ENCODE measurements around the gene SELENOO. TPM values are rescaled to one million over a fixed set of nuclear protein-coding genes. Genes with fewer than 3 reads are reported as not detected.

The SELENOO gene
- total and polyA plus RNA-seq, 4 donors, result 7.6 to 41.2 (median 25.6) TPM

DNA sequence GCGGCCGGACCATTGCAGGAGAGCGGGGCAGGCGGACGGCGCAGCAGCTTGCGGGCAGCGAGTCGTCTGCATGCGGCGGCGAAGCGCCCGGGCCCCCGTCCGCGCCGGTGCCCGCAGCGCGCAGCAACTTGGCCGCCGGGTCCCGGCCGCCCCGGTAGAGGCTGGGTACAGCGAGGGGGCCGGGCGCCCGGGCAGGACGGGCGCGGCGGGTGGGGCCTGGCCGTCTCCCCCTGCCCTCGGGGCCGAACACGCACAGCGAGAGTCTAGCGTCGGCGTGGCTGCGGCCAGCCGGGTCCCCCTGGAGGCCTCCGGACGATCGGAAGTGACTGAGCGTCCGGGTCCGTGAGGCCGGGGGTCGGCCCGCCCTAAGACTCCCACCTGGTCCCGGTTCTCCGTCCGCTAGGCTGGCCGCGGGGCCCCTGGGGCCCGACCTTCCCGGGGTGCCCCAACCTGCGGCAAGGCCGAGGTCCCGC, 15.9 kb upstream of the SELENOO start:
- H3K9me3 ChIP-seq (ENCODE audit: control insufficient read depth, insufficient read depth, low read length), result no peaks in the 10 kb centered on the region
- H3K27me3 ChIP-seq (ENCODE audit: control insufficient read depth, insufficient read depth, low read length), result no peaks in the 10 kb centered on the region
- peaks cover 40% of the 10 kb centered on the region for H3K4me1 ChIP-seq (ENCODE audit: control insufficient read depth, insufficient read depth, low read length)
- H3K4me3 ChIP-seq (ENCODE audit: low read depth, low read length), result peak overlapping the region; percentile 52
- H3K27ac ChIP-seq (ENCODE audit: low read depth, low read length), result no peak overlapping the region
- H3K36me3 ChIP-seq (ENCODE audit: control insufficient read depth, insufficient read depth, low read length), result peaks cover 49% of the 10 kb centered on the region
- no peak for DNase-seq (ENCODE audit: low read depth in 4 of 6, low spot score in 6 of 6)
- 9% methylated on average over 63 of the region's 63 CpGs for WGBS (ENCODE audit: insufficient coverage)

GRCh38 chr22:50185375-50186087, 15.3 kb upstream of the SELENOO start, which contains the start of gene TRABD:
Gene TRABD, plus strand, starts transcription at chr22:50185913. Its CDS starts 7,148 bp downstream, at chr22:50193061.
- Histone ChIP-seq H3K36me3 (ENCODE audit: control insufficient read depth, insufficient read depth, low read length) (peaks cover 49% of the 10 kb centered on the region), H3K4me1 (ENCODE audit: control insufficient read depth, insufficient read depth, low read length) (peaks cover 46% of the 10 kb centered on the region), H3K9me3 (ENCODE audit: control insufficient read depth, insufficient read depth, low read length) (no peaks in the 10 kb centered on the region), H3K27me3 (ENCODE audit: control insufficient read depth, insufficient read depth, low read length) (no peaks in the 10 kb centered on the region), H3K27ac (ENCODE audit: low read depth, low read length) (no peak within 1 kb of the TSS), H3K4me3 (ENCODE audit: low read depth, low read length) (peak within 1 kb of the TSS; percentile 52)
- DNase-seq (ENCODE audit: low read depth in 4 of 6, low spot score in 6 of 6), result peak in 5 of 6 donors; percentile 74 to 96 (median 82)
- WGBS (ENCODE audit: insufficient coverage), result 2% methylated on average over 51 of the region's 90 CpGs

DNA sequence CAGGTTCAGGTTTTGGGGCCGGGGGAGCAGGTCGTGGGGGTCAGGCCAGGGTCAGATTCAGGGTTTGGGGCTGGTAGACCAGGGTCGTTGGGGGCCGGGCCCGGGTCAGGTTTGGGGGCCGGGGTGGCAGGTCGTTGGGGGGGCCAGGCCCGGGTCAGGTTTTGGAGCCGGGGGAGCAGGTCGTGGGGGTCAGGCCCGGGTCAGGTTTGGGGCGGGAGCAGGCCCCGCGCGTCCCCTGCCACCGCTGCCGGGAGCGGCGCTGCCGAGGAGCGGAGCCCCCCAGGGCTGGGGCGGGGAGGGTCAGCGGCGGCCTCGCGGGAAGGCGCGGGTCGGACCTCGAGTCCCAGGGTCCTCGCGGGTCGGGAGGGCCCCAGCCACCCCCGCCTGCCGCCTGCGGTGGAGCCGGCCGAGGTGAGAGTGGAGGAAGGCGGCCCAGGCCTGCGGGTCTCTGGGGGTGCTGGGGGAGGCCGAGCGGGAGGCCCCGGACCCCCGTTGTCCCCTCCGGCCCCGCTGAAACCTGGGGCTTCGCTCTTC, 14.6 kb upstream of the SELENOO start:
- Histone ChIP-seq H3K4me1 (ENCODE audit: control insufficient read depth, insufficient read depth, low read length) (peaks cover 53% of the 10 kb centered on the region), H3K4me3 (ENCODE audit: low read depth, low read length) (peak overlapping the region; percentile 36), H3K9me3 (ENCODE audit: control insufficient read depth, insufficient read depth, low read length) (no peaks in the 10 kb centered on the region), H3K36me3 (ENCODE audit: control insufficient read depth, insufficient read depth, low read length) (peaks cover 48% of the 10 kb centered on the region), H3K27me3 (ENCODE audit: control insufficient read depth, insufficient read depth, low read length) (no peaks in the 10 kb centered on the region), H3K27ac (ENCODE audit: low read depth, low read length) (no peak overlapping the region)
- 2% methylated on average over 47 of the region's 47 CpGs for WGBS (ENCODE audit: insufficient coverage)
- DNase-seq (ENCODE audit: low read depth in 4 of 6, low spot score in 6 of 6), result no peak

DNA sequence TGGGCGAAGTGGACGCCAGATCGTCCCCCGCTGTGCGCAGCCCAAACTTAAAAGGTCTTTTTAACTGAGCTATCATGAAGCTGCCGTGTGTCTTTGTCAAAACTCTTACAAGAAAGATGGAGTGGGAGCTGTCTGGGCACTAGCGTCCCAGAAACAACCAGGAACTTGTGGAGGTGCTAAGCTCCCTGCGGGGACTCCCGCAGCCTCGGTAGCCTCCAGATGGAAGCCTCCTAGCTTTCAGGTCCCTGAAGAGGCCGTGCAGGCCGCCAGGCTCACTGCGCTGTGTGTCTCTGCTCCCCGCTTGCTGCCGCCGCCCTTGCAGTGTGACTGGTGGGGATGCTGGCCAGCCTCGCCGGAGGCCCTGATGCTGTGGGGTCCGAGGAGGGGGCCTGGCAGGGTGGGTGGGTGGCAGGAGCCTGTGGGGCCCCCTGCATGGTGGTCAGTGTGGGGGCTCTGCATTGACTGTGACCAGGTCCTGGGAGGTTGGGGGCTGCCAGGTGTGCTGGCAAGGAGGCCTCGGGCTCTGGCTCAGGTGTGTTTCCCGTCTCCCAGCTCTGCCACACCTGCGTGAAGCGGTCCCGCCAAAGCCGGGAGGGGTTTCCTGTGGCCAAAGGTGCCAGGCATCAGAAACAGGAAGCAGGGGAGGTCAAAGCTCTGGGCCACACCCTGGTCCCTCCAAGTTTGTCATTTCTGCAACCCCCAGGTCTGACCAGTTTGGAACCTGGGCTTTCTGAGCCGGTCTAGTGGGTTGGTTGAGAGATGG, 13.9 kb upstream of the SELENOO start:
- Histone ChIP-seq H3K36me3 (ENCODE audit: control insufficient read depth, insufficient read depth, low read length) (peaks cover 44% of the 10 kb centered on the region), H3K9me3 (ENCODE audit: control insufficient read depth, insufficient read depth, low read length) (no peaks in the 10 kb centered on the region), H3K27me3 (ENCODE audit: control insufficient read depth, insufficient read depth, low read length) (no peaks in the 10 kb centered on the region), H3K27ac (ENCODE audit: low read depth, low read length) (no peak overlapping the region), H3K4me3 (ENCODE audit: low read depth, low read length) (peak overlapping the region; percentile 36), H3K4me1 (ENCODE audit: control insufficient read depth, insufficient read depth, low read length) (peaks cover 54% of the 10 kb centered on the region)
- DNase-seq (ENCODE audit: low read depth in 4 of 6, low spot score in 6 of 6), result peak in 1 of 6 donors; percentile 34
- 51% methylated on average over 23 of the region's 26 CpGs for WGBS (ENCODE audit: insufficient coverage)

DNA sequence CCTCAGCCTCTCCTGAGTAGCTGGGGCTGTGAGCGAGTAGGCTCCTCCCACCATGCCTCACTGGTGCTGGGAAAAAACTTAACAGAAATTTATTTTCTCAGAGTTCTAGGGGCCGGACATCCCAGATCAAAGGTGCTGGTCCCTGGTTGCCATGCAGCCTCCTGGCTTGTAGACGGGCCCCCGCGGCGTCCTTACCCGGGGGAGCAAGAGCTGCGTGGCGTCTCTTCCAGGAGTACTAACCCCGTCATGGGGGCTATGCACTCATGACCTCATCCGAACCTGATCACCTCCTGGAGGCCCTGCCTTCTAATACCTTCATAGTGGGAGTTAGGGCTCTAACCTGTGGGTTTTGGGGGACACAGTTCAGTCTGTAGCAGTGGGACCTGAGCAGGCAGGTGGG, 12.5 kb upstream of the SELENOO start:
- Histone ChIP-seq H3K27me3 (ENCODE audit: control insufficient read depth, insufficient read depth, low read length) (no peaks in the 10 kb centered on the region), H3K4me3 (ENCODE audit: low read depth, low read length) (no peak overlapping the region), H3K27ac (ENCODE audit: low read depth, low read length) (no peak overlapping the region), H3K36me3 (ENCODE audit: control insufficient read depth, insufficient read depth, low read length) (peaks cover 45% of the 10 kb centered on the region), H3K4me1 (ENCODE audit: control insufficient read depth, insufficient read depth, low read length) (peaks cover 57% of the 10 kb centered on the region), H3K9me3 (ENCODE audit: control insufficient read depth, insufficient read depth, low read length) (no peaks in the 10 kb centered on the region)
- no peak for DNase-seq (ENCODE audit: low read depth in 4 of 6, low spot score in 6 of 6)
- WGBS (ENCODE audit: insufficient coverage), result 93% methylated on average over 10 of the region's 11 CpGs

- Histone ChIP-seq H3K4me1 (ENCODE audit: control insufficient read depth, insufficient read depth, low read length) (peaks cover 48% of the 10 kb centered on the region), H3K9me3 (ENCODE audit: control insufficient read depth, insufficient read depth, low read length) (no peaks in the 10 kb centered on the region), H3K4me3 (ENCODE audit: low read depth, low read length) (no peak overlapping the region), H3K27me3 (ENCODE audit: control insufficient read depth, insufficient read depth, low read length) (no peaks in the 10 kb centered on the region), H3K27ac (ENCODE audit: low read depth, low read length) (no peak overlapping the region), H3K36me3 (ENCODE audit: control insufficient read depth, insufficient read depth, low read length) (peaks cover 54% of the 10 kb centered on the region)
- 73% methylated on average over 18 of the region's 20 CpGs for WGBS (ENCODE audit: insufficient coverage)
- no peak for DNase-seq (ENCODE audit: low read depth in 4 of 6, low spot score in 6 of 6)
Observed at GRCh38 chr22:50189184-50189848, 11.5 kb upstream of the SELENOO start.

- Histone ChIP-seq H3K4me1 (ENCODE audit: control insufficient read depth, insufficient read depth, low read length) (peaks cover 44% of the 10 kb centered on the region), H3K36me3 (ENCODE audit: control insufficient read depth, insufficient read depth, low read length) (peaks cover 59% of the 10 kb centered on the region), H3K27ac (ENCODE audit: low read depth, low read length) (peak overlapping the region; percentile 47), H3K4me3 (ENCODE audit: low read depth, low read length) (no peak overlapping the region), H3K9me3 (ENCODE audit: control insufficient read depth, insufficient read depth, low read length) (no peaks in the 10 kb centered on the region), H3K27me3 (ENCODE audit: control insufficient read depth, insufficient read depth, low read length) (no peaks in the 10 kb centered on the region)
- DNase-seq (ENCODE audit: low read depth in 4 of 6, low spot score in 6 of 6), result no peak
- WGBS (ENCODE audit: insufficient coverage), result 27% methylated on average over 4 of the region's 4 CpGs
Observed at GRCh38 chr22:50189849-50190181, 11.0 kb upstream of the SELENOO start.

- WGBS (ENCODE audit: insufficient coverage), result 19% methylated on average over 43 of the region's 43 CpGs
- H3K27me3 ChIP-seq (ENCODE audit: control insufficient read depth, insufficient read depth, low read length), result no peaks in the 10 kb centered on the region
- H3K9me3 ChIP-seq (ENCODE audit: control insufficient read depth, insufficient read depth, low read length), result no peaks in the 10 kb centered on the region
- H3K36me3 ChIP-seq (ENCODE audit: control insufficient read depth, insufficient read depth, low read length), result peaks cover 64% of the 10 kb centered on the region
- peak overlapping the region; percentile 47 for H3K27ac ChIP-seq (ENCODE audit: low read depth, low read length)
- peak overlapping the region; percentile 18 for H3K4me3 ChIP-seq (ENCODE audit: low read depth, low read length)
- peaks cover 39% of the 10 kb centered on the region for H3K4me1 ChIP-seq (ENCODE audit: control insufficient read depth, insufficient read depth, low read length)
- peak in 2 of 6 donors; percentile 38 to 67 for DNase-seq (ENCODE audit: low read depth in 4 of 6, low spot score in 6 of 6)
Observed at GRCh38 chr22:50190182-50190940, 10.4 kb upstream of the SELENOO start.

All from spinal cord (tissue), 10 donors.